HK-2 (cell line): Measurements from ENCODE around the gene GABPB2.
A peak's percentile ranks its signal among the peaks of the same experiment; 100 is the strongest.
"Not testable (repeated sequence)": the region's sequence is repeated elsewhere in the genome, so short reads cannot be mapped to it uniquely, and the experiment has no call there.

Source experiments
- DNase-seq: peaks from one replicate; pipeline ENCODE4 v3.0.0-alpha.2; 2018; ENCODE audit not compliant: unreplicated experiment

Gene GABPB2

DNA sequence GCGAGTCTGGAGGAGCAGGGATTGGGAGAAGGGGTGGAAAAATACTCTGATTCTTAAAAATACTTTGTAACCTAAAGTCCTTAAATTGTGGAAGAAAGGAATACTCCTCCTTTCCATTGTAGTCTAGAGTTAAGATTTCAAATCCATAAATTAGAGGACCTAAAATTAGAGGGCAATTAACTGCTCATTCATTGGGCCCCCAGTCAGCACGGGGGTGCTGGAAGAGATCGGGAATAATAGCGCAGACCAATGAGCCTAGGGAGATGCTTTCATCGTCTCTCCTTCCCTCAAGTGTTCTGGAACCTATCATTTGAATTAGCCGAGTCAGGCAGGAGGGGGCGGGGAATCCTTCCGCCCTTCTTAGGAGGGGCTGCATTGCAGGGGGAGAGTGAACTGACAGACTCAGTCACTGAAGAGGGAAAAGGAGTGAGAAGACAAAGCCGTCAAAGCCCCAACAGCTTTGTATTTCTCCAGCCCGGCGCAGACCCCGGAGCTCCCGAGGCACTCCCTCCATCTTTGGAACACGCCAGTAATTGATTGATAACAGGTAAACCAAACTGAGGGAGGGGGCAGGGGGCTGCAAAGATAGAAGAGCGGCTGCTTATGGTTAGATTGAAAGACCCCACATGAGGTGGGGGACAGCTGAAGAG lies 10.4 kb upstream of the GABPB2 start, which contains the start of gene MLLT11:
Gene MLLT11, plus strand, starts transcription at position 391 of the 650 bp plus-strand sequence. CDS start 6,828 bp downstream, outside the sequence.
- DNase-seq, result peak; percentile 57

DNA sequence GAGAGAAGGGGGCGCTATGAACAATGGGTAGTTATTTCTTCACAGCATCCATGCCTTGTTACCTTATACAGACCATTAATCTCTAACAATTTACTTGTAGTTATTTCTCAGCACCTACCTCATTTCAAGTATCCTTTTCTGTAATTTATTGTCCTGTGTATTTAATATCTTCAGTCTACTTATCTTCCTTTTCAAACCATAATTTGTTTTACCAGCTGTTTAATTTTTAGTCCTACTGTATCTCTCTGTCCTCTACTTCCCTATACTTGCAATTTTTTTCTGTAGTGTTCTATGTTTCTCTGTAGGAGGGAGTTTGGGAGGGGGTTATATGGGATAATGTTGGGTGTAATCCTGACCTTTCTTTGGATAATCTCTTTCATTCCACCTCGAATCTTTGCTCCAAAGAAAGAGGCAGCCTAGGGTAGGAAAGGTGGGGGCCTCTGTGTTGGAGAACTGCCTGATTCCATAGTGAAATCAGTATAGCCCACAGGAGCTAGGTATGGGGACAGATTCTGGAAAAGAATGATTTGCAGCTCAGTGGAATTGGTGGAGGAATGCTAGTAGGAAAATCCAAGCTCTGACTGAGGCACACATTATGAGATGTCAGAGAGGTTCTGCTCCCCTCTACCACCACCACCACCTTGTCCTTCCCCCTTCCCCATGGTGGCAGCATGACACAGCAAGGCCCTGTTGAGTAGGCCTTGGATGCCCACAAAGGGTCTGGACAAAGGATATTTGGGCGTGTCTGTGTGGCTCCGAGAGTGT lies 9.7 kb upstream of the GABPB2 start:
- DNase-seq, result peak; percentile 32

DNA sequence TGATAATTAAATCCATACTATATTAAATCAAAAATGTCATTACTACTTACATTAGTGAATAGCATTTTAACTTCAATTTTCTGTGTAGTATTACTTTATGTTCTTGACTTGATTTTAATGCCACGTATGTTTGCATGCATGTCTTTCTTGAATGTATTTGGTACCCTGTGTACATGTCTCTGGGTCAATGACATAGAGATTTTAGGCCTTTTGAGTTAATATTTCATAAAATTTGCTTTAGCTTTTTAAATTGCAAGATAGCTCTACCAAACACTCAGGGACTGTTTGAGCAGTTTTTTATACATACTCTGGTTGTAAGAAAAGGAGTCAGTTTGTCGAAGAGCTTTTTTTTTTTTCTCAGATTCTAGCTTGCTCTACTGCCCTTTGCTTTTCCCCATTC lies 8.9 kb upstream of the GABPB2 start:
- no peak for DNase-seq

DNA sequence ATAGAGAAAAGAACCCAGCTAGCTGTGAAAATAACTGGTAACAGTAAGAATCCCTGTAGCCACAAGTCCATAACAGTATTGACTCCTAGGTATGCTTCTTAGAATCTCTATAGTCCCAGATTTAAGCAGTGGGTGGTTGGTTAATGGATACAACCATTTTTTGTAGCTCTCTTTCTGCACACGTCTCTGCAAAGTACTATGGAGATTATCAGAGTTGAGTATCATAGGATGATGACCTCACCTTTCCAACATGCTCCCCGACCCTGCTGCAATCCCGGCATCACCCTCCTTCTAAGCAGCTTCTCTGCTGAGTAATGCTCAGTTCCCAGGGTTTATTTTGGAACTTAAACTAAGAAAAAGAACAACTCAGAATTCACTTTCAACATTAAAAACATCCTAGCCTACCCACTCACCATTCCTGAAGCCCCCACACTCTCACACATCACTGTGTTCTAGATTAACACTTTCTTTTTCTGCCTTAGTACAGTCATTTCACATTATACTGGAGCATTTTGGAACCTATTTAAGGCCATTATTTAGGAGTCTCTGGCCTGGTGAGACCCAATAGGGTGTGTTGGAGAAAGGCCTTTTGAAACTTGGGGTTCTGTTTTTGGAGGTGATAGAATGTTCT lies 7.7 kb upstream of the GABPB2 start:
- peak; percentile 40 for DNase-seq

DNA sequence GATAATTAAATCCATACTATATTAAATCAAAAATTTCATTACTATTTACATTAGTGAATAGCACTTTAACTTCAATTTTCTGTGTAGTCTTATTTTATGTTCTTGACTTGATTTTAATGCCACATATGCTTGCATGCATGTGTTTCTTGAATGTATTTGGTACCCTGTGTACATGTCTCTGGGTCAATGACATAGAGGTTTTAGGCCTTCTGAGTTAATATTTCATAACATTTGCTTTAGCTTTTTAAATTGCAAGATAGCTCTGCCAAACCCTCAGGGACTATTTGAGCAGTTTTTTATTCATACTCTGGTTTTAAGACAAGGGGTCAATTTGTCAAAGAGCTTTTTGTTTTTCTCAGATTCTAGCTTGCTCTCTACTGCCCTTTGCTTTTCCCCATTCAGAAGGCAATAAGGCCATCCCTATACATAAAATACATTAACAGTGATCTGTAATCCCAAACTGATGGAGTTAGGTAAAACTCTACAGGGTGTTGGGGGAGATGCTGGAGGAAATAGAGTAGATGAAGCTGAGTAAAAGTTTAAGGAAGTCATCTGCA lies 5.4 kb upstream of the GABPB2 start:
- no peak for DNase-seq

DNA sequence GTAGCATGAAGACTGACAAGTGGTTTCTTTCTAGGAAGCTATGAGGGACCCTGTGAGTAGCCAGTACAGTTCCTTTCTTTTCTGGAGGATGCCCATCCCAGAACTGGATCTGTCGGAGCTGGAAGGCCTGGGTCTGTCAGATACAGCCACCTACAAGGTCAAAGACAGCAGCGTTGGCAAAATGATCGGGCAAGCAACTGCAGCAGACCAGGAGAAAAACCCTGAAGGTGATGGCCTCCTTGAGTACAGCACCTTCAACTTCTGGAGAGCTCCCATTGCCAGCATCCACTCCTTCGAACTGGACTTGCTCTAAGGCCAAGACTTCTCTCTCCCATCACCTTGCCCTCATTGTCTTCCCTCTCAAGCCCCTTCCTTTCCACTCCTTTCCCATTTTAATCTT lies 3.4 kb upstream of the GABPB2 start:
- no peak for DNase-seq

DNA sequence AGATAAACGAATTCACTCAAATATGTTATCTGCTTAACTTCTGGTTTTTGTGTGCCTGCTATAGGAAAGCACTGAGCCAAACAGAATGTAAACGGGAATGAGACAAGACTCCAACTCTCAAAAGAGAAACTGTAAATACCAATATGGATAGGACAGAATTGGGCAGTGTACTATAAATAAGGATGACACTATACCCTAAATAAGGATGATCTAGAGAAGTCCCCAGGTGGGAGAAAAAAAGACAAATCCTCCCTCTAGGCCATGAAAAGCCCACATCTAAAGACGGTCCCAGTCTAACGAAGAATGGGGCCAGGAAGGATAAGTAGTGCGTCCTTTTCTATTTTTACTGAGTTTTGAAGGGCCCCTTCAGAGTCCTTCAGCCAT lies 1.5 kb upstream of the GABPB2 start:
- DNase-seq, result no peak

DNA sequence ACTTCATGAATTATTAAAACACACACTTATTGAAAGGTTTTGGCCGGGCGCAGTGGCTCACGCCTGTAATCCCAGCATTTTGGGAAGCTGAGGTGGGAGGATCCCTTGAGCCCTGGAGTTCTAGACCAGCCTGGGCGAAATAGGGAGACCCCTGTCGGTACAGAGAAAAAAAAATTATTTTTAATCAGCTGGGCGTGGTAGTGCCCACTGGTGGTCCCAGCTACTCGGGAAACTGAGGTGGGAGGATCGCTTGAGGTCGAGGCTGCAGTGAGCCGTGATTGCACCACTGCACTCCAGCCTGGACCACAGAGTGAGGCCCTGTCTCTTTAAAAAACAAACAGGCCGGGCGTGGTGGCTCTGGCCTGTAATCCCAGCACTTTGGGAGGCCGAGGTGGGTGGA lies 1.7 kb downstream of the GABPB2 start:
- DNase-seq, result no peak

DNA sequence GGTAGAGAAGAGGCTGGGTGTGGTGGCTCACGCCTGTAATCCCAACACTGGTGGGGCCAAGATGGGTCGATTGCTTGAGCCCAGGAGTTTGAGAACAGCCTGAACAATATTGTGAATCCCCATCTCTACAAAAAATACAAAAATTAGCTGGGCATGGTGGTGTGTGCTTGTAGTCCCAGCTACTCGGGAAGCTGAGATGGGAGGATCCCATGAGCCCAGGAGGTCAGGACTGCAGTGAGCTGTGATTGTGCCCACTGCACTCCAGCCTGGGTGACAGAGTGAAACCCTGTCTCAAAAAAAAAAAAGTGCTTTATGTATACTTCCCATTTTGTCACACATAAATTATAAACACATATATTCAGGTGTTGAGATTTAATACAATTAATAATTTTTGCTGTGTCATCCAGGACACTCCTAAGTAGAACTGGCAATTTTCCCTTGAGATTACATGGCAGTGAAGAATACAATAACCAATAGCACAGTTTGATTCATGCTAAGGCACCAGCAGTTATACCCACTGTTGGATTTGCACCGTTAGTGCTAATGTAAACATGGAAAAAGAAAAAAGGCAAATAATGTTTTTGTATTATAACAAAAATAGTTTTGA lies 15.5 kb downstream of the GABPB2 start:
- no peak for DNase-seq

DNA sequence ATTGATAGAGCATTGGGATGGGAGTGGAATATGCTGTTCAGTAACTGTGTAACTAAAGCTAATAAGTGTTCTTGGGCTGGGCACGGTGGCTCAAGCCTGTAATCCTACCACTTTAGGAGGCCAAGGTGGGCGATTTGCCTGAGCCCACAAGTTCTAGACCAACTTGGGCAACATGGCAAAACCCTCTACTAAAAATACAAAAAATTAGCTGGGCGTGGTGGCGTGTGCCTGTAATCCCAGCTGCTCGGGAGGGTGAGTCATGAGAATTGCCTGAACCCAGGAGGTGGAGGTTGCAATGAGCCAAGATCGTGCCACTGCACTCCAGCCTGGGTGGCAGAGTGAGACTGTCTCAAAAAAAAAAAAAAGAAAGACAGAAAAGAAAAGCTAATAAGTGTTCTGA lies 26.9 kb downstream of the GABPB2 start:
- DNase-seq, result not testable (repeated sequence)

DNA sequence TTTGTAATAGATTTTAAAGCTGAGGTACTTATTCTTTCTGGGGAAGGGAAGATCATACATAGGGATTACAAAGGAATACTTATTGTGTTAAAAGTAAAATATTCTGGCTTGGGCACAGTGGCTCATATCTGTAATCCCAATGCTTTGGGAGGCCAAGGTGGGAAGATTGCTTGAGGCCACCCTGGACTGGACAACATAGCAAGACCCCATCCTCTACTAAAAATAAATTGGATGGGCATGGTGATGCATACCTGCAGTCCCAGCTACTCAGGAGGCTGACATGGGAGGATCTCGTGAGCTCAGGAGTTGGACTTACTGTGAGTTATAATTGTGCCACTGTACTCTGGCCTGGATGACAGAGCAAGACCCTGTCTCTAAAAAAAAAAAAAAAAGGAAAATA lies 27.6 kb downstream of the GABPB2 start:
- no peak for DNase-seq

DNA sequence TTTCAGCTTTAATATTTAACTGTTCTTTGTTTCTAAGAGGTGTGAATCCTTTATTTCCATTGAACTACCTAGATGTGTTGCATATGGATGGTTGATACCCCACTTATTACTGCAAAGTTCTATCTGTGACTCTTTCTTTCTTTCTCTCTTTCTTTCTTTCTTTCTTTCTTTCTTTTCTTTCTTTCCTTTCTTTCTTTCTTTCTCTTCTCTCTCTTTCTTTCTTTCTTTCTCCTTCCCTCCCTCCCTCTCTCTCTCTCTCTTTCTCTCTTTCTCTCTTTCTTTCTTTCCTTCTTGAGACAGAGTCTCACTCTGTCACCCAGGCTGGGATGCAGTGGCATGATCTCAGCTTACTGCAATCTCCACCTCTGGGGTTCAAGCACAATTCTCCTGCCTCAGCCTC lies 34.1 kb downstream of the GABPB2 start:
- no peak for DNase-seq

DNA sequence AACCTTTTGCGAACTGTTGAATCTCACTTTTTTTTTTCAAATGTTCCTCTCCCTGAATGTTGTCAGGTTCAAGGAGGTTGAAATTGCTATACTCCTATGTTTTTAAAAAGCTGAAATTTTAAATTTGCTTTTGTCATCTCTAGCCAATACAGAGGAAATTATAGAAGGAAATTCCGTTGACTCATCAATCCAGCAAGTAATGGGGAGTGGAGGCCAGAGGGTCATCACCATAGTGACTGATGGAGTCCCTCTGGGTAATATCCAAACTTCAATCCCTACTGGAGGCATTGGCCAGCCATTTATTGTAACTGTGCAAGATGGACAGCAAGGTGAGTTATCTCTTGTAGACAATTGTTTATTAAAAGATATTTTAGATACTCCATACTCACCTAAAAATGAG lies 36.3 kb downstream of the GABPB2 start:
- no peak for DNase-seq

DNA sequence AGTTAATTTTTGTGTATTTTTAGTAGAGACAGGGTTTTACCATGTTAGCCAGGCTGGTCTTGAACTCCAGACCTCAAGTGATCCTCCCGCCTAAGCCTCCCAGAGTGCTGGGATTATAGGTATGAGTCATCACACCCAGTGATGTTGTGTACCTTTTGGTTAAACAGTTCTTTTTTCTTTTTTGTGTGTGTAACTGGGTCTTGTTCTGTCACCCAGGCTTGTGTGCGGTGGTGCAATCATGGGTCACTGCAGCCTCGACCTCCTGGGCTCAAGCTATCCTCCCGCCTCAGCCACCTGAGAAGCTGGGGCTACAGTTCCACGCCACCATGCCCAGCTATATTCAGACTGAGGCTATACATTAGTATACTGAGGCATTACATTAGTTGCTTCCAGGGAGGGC lies 37.8 kb downstream of the GABPB2 start:
- no peak for DNase-seq

DNA sequence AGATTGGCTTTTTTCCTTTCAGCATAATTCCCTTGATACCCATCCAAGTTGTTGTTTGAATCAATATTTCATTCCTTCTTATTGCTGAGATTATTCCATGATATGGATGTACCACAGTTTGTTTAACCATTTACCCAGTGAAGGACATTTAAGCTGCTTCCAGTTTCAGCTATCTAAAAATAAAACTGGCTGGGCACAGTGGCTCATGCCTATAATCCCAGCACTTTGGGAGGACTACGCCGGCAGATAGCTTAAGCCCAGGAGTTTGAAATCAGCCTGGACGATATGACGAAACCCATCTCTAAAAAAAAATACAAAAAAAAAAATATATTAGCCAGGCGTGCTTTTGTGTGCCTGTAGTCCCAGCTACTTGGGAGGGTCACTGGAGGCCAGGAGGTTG lies 43.3 kb downstream of the GABPB2 start:
- DNase-seq, result no peak

DNA sequence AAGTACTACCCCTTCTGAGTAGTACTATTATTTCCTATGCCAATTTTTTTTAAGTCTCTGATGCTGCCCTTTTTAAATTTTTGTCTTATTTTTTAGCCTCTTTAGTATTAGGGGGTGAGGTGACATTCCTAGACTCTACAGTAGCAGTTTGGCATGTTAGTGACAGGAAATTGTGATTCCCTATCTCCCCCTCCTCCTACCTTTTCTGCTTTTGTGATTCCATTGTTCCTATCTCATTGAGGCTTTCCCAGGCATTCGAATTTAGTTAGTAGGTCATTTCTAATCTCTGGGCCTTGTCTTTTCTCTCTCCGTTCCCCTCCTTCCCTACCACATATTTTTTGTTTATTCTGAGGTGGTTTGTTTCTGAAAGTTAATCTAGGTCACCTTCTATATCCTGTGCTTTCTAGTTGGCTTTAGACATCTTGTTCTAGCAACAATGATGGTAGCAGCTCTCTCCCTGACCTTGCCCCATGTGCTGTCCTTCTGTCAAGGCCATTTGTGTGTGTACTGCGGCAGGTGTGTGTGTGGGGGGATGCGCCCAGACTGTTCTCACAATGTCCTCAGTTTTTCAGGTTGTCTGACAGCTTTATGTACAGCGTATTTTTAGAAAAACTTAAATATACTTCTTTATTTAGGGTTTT lies 54.3 kb downstream of the GABPB2 start:
- DNase-seq, result no peak

DNA sequence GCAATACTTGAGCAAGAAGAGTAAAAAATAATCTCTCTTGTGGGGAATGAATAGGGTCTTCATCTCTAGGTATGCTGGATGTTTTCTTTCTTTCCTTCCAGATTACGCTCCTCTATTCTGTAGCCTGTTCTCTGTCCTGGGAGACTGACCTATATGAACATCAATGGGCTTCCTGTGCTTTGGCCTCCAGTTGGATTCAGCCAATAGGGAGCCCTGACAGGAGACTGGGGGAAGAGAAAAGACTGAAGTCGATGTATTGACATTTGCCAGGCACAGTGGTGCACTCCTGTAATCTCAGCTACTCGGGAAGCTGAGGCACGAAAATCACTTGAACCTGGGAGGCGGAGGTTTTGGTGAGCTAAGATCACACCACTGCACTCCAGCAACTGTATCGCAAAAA lies 58.2 kb downstream of the GABPB2 start:
- DNase-seq, result no peak

DNA sequence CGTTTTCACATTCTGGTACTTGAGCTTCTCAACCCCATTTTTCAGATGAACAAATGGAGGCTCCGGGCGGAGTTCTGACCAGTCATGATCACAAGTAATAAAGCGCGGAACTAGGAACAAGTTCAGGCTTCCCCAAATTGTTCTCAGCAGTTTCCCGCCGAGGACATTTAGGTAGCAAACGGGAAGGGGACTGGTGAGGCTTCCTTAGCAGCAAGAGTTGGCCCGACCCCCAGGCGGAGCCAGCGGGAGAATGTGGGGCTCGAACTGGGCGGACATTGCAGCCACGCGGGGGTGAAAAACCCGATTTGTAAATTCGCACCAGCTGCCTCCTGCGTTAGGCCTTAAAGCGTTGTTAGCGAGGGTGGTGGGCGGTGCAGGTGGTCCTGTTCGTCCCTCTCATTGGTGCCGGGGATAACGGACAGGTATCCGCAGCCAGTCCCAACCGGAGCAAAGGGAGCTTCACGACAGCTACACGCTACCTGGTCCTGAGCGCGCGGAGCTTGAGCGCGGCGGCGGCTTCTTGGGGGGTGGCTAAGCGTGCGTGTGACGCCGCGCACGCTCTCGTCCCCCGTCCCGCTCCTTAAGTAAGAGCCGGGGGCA lies 60.5 kb downstream of the GABPB2 start:
- DNase-seq, result no peak

DNA sequence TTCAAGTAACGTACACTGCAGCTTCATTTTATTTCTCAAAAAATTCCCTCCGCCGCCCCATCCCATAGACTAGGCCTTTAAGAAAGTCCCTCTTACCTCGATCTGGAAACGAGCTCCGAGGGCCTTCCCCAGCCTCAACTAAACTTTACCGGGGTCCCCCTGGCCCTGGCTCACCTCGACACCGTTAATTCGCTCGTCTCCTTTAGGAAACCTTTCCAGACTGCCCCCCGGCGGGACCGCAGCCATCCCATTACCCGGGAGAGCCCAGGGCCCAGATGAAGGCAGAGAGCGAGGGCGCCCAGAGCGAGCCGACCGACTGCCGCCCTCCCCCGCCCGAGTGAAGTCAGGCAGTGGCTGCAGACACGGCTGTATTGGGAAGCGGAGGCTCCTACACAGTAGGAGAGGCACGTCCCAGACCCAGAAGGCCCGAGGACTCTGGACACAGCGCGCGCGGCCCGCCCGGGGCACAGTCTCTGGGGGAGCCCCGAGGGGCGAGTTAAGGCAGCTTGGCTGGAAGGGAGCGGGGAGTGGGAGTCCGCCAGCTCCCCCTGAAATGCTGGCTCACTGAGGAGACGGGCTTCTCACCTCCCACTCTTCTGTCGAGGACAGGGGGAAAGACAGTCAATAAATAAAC lies 61.3 kb downstream of the GABPB2 start:
- no peak for DNase-seq

DNA sequence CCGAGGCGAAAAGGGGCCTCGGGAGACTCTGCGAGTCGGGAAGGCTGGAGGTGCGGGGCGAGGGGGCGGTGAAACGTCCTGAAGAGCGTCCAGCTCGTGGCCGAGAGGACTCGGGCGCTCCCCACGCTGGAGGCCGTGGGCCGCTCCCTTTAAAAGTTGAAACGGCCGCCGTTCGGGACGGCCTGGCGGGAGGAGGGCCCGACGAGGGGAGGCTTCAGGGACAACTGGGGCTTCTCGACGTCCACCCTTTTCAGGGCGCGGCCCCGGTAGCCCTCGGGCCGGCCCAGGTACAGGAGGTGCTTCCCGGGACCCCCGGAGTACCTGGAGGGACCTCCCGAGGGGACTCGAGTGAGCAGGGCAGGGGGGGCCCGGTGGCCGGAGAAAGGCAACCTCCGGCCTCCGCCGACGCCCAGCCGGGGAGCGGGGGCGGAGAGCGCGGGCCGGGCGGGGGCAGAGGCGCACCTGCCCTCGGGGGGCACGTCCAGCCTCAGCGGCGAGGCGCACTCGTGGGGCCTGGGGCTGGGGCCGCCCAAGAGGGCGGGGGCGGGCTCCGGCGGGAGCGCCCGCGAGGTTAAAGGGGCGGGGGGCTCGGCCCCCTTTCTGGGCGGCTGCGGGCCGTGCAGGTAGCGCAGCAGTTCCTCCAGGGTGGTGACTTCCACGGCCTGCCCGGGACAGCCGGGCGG lies 61.9 kb downstream of the GABPB2 start:
- no peak for DNase-seq
